Measurements from ENCODE around the gene ATP5PD.
A peak's percentile ranks its signal among the peaks of the same experiment; 100 is the strongest.

The ATP5PD gene

DNA sequence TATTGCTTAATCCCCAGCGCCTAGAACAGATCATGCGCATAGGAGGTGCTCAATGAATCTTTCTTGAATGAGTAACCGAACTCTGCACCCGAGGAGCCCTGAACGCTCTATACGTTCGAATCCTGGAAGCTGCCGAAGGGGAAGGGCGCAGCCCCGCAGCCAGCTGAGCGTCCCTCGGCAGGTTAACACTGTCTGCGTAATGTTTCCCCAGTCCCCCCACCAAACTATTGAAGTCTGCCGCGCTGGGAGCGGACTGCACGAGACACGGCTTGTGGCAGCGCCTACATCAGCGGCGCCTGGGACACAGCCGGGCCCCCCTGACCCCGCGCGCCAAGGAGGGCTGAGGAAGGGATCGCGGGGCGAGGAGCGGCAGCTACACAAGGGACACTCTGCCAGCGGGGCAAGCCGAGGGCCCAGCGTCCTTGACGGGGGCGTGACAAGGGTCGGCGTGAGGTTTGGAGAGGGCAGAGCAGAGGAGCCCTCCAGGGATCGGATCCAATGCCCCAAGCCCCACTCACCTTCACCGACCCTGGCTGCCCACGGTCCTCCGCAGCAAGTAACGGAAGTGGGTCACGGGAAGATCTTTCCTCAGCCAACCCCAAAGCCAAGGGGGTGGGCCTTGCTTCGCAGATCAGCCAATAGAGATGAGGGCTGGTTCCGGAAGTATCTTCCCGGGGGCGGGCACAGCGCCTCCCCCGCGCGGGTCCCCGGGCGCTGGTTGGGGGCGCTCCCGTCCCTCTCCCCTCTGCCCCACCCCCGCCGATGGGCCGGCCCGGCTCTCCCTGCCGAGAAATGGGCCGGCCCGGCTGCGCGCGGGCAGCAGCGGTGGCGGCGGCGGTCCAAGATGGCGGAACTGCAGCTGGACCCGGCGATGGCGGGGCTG lies at the start of gene ATP5PD, which contains the start of gene KCTD2:
TSS of gene ATP5PD (minus strand) at position 563 of the 883 bp plus-strand sequence. CDS start 4,319 bp downstream, outside the sequence.
TSS of gene KCTD2 (plus strand) at position 819 of the 883 bp plus-strand sequence. CDS start at position 845, 26 bp downstream.
- DNase-seq, result peak; percentile 96

DNA sequence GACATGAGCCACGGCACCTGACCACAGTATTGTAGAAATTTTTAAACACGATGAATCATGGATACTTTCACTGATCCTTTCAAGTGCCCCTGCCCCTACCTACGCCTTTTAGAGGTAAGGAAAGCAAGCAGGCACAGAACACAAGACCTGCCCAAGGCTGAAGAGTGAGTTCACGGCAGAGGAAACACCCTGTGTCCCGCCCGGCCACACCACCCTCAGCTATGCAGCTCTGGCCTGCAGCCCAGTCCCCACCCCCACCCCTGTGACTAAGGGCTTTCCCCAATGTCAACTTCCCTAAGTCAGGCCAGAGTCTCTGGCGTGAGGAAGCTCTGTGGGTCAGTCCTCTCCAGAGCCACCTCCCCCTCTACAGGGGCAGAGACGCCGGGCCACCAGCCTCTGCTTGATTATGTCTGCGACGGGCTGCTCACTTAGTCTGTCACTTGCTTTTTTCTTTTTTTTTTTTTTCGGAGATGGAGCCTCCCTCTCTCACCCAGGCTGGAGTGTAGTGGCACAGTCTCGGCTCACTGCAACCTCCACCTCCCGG lies 49.4 kb upstream of the ATP5PD start:
- DNase-seq, result peak; percentile 62

DNA sequence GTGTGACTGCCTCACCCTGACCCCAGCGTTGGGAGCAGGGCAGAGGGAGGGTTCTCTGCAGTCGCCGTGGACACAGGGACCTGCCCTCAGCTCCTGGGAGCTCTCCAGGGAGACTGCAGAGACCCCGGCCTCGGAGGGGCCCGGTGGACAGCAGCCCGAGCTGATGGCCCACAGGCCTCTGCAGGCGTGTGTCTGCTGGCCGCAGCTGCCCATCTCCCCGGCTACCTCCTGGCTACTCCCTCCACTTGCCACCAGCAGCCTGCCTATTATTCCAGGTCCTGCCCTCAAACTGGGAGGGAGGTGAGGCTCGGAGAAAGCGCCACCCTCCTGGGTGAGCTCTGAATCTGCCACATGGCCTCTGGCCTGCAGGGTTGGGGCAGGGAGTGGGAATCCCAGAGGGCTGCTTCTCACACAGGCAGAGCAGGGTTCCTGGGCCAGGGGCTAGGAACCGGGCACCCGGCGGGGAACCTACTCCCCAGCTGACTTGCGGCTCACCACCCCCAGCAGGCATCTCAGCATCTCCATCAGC lies 48.2 kb upstream of the ATP5PD start:
- DNase-seq, result no peak

DNA sequence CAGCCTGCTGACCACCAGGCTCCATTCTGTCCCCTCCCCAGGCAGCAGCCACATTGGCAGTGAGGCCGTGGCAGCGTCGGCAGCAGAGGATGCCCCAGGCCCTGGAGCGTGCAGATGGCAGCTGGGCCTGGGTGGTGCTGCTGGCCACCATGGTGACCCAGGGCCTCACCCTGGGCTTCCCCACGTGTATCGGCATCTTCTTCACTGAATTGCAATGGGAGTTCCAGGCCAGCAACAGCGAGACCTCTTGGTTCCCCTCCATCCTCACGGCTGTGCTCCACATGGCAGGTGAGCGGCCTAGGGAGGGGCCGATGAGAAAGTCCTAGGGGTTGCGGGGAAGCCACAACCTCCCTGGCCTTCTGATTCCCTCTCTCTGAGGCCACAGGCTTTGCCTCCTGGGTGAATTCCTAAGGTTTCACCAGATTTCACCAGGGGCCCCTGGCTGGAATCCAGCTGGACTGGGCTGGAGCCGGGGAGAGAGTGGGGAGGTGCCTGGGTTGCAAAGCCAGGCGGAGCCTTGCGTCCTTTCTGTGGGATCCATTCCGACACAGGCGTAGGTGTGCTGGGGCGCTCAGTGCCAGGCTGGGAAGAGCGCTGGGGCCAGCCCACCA lies 46.9 kb upstream of the ATP5PD start:
- peak; percentile 39 for DNase-seq

DNA sequence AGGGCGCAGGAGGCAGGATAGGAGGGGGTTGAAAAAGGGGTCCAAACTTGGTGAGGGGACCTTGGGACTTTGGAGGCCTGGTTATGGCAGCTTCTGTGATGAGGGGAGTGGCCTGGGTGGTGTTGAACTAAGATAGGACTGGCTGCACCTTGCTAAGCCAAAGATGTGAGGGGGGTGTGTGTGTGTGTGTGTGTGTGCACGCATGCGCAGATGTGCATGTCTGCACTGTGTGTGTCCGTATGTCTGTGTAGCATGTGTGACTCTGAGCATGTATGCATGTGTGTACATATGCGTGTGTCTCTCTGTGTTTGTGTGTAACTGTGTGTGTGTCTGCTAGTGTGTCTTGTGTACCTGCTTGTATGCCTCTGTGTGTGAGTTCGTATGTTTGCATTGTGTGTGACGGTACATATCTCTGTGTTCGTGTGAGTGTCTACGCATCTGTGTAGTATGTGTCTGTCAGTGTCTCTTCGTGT lies 45.1 kb upstream of the ATP5PD start:
- DNase-seq, result no peak

DNA sequence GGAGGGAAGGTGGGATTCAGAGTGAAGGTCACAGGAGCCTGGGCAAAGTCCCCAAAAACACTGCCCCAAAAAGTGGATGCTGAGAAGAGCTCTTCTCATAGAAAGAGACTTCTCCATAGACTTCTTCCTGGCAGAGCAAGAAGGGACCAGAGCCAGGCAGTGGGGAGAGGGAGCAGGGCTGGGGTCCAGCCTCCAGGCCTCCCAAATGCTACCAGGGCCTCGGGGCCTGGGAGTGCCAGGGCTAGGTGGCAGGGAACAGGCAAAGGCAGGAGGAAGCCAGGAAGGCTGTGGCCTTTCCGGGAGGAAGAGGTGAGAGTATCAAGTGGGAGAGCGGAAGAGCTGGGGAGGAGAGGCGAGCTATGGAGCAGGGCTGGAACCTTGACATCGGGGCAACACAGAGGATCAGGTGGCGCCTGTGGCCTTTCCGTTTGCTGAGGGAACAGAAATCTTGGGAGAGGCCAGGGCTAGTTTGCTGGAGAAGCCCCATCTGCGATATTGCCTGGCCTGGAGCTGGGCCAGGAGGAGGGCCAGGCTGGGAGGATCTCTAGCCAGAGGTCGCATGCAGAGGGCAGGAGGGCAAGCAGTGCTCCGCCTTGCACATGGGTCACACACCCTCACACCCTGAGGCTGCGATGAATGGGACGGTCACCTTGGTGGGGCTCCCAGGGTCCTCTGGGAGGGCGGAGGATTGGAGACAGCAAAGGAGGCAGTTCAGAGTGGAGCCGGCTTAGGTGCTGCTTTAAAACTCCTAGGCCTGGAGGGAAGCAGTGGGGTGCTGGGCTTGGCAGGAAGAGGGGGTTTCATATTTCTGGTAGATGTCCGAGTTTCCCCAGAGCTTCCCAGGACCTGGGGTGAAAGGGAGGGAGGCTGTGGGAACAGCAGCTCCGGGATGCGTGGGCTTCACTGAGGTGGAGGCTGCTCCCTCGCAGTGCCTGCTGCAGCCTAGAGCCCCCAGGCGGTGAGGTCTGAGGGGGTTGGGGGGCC lies 44.4 kb upstream of the ATP5PD start:
- no peak for DNase-seq

DNA sequence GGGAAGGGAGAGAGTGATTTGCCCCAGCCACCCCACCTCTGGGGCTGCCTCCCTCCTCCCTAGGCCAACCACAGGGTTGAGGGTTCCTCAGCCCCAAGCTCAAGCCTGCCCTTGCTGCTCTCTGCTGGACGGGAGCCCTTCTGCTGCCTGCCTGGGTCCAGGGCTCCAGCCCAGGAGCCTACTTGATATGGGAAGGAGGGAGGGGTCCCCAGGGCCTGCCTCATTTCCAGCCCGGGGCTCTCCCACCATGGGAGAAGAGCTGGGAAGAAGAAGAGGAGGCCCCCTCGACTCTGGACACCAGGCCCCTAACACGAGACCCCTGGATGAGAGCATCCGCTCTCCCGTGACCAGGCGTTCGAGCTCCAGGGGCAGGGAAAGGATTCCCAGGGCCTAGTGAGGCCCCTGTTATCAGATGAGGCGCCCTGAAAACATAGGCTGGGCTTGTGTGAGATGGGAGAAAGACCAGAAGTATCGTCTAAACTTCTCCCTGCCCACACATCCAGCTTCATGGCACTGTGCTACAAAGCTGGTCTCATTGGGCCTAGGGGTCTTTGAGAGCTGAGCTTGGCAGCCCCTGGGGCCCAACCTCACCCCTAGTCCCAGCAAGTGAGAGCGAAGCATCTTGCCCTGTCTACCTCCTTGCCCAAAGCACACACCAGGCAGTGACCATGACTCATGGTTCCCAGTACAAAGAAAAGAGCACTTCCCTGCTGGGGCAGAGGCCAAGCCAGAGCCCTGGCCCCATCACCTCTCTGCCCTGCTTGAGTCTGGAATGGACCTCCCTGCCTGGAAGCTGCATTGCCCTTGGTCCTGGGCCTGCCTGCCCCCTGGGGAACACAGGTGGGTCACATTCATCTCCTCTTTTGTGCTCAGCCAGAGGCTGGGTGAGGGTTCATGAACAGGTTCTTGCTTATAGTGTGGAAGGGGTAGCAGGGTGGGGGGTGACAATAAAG lies 42.0 kb upstream of the ATP5PD start:
- no peak for DNase-seq

DNA sequence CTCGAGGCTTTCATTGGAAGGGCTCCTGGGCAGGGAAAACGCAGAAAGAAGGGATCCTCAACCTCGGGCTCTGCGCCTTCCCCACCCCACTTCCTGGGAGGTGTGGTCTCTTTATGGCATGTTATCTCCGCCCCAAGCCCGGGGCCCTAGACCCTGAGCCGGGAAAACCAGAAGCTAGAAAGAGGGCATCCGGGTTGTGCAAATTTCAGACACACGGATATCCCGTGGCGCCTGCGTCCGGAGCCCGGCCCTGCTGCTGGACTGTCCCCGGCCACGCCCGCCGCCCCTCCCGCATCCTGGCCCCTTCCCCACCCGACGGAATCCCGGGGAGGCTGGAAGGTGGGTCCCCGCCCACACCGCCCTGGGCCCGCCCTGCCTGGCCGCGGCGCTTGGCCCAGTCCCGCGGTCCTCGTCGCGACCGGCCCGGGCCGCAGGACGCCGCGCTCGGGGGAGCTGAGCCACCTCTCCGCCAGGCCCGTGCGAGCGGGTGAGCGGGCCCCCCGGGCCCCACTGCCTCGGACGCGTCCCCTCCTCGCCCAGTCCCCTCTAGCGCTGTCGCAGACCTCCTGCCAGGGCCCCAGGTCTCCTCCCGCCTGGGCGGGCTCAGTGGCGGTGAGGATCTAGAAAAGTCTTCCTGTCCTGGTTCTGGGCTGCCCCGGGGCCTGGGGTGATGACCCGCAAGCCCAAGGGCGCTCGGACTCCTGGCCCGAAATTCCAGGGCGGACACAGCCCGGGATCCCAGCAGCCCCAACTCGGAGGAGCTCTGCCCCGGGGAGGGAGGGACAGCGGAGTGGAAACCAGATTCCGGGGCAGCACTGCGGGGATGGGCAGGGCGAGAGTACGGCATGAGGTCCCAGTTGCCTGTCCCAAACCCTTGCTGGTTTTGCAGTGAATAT lies 41.0 kb upstream of the ATP5PD start, which contains the start of gene SLC16A5:
TSS of gene SLC16A5 (plus strand) at position 397 of the 896 bp plus-strand sequence. CDS start 5,683 bp downstream, outside the sequence.
- peak; percentile 78 for DNase-seq

DNA sequence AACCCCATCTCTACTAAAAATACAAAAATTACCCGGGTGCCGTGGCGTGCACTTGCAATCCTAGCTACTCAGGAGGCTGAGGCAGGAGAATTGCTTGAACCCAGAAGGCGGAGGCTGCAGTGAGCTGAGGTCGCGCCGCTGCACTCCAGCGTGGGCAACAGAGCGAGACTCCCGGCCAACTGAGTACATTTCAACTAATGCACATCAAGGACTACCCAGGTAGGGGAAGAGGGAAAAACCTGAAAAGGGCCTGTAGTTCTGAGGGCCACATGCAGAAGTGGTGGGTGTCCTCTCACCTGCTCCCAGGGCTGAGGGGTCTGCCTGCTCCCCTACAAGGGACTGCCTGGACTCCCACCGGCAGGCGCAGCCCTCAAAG lies 40.4 kb upstream of the ATP5PD start:
- DNase-seq, result no peak

DNA sequence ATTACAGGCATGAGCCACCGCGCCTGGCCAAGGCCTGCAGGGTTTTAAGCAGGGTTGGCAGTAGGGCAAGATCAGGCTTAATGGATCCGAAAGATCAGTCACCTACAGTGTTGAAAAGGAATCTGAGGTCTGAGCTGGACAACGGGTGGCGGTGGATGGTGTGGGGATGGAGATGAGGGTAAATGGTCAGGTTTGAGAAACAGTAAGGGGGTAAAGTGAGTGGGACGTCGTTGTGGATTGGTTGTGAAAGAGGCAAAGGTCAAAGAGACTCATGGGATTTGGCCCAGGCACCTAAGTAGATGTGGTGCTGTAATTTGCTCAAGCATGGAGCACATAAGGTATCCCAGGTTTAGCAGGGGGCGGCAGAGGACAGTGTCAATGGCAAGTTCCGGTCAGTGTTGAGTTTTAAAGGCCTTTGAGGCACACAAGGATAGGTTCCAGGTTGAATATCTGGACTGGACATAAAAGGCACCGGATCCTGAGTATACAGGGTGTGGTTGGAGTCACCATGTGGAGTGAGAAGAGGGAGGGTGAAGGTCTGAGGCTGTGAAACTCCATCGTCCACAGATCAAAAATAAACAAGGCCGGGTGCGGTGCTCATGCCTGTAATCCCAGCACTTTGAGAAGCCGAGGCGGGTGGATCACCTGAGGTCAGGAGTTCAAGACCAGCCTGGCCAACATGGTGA lies 39.9 kb upstream of the ATP5PD start:
- no peak for DNase-seq

DNA sequence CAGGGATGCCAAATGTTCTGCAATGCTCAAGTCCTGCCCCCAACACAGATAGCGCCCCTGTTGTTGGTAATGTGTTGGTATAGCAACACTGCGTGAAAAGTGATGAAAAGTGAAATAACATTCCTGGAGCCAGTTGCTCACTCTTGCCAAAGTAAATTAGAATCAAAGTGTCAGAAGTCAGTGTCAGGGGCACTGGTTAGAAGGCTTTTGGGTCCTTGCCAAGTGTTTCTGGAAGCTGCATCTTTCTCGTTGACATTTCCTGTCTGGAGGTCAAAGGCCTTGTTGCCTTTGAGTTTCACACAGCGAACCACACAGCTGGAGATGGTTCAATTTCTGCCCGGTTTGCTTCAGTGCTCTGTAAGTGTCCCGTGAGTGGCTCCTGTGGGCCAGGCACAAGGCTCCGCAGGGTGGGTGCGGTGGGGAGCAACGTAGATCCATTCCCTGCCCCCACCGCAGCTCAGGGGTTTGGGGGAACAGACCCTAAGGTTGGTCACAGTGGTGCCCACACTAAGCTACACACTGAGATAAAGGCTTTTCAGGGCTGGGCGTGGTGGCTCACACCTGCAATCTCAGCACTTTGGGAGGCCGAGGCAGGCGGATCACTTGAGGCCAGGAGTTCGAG lies 37.4 kb upstream of the ATP5PD start:
- no peak for DNase-seq

DNA sequence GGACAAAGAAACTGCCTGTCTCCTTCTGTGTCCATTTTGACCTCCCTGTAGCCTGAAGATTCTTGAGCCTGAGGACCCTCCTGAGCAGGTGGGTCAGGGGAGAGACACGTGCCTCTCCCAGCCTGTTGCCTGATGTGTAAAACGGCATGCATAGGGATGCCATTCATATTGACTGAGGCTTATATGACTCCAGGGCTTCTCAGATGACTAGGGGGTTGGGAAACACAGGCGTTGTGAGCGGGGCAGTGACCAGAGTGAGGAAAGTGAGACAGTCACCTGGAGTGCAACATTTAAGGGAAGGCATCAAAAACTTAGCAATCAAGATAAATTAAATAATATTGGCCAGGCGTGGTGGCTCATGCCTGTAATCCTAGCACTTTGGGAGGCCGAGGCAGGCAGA lies 35.9 kb upstream of the ATP5PD start:
- no peak for DNase-seq

DNA sequence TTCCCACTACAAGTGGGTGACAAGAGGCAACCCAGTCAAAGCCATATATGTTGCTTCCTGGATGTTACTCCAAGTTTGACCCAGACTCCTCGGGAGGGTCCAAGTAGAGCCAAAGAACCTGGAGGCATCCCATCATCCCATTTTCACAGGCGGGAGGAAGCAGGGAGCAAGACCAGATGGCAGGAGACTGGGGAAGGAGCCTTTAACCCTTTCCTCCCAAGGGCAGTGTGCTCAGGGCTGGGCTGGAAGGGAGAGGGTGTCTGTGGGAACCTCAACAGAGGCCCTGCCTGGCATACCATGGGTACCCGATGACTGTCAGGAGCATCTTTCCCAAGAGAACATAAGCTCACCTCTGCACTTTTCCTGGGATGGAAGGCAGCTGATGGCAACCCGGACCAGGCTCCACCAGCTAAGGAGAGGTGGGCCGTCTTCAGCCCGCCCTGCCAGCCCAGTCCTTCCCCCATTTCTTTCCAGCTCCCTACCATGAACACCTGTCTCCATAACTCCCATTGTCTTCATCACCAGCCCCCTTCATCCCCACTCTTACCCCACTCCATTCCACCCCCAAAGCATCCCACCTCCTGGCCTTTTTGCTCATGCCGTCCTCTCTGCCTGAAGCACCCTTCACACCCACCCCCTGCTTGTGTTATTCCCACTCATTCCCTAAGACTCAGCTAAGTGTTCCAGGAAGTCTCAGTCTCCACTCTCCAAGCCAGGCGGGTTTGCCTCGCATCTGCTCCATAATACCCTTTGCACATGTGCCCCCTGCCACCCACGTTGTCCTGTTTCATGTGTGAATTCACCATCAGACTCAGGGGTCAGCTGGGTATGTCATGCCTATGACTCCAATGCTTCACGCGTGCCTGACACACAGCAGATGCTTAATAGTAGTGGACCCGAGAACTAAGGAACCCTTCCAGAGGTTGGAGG lies 35.1 kb upstream of the ATP5PD start:
- DNase-seq, result no peak

DNA sequence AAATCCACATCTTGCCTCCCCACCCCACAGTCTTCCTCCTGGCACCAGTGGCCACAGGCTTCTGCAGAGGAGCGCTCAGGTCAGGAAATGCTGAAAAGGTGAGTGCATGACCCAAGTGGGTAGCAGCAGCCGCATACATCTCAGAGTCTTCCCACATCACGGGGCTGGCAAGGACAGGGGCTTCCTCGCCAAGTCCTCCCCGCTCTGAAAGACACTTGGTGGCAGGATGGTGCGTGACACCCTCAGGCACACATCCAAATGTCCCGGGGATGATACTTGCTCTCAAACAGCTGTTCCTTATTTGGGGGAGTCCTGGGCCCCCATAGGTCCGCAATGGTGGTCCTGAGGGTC lies 32.2 kb upstream of the ATP5PD start:
- no peak for DNase-seq

DNA sequence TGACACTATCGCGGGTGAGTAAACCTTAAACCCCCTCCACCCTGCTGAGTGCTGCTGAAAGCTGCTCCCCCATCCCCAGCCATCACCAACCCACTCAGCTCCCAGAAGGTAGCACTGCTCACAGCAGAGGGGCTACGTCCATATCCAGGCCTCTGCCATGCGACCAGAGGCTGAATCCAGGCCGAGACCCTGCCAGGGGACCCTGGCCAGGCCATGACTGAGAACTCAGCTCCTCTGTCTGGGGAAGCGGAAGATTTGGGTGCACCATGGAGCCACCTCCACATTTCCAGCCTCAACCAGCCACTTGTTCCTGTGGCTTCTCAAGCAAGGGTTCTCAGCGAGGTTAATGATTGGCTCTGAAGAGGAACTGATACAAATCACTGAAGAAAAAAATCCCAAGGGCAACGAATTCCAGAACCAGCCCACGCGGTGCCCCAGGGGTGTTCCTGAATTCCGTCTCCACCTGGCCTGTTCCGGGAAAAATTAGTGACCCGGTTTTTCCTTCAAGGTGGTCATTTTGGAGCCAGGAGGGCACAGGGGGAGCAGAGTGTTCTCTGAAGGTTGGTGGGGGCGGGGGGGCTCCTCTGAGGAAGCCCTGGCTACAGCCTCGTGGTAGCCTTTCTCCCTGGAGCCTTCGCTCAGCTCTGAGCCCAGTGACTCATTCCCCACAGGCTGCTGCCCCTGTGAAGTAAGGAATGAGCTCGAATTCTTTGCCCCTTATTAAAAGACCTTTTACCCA lies 31.7 kb upstream of the ATP5PD start:
- peak; percentile 83 for DNase-seq

DNA sequence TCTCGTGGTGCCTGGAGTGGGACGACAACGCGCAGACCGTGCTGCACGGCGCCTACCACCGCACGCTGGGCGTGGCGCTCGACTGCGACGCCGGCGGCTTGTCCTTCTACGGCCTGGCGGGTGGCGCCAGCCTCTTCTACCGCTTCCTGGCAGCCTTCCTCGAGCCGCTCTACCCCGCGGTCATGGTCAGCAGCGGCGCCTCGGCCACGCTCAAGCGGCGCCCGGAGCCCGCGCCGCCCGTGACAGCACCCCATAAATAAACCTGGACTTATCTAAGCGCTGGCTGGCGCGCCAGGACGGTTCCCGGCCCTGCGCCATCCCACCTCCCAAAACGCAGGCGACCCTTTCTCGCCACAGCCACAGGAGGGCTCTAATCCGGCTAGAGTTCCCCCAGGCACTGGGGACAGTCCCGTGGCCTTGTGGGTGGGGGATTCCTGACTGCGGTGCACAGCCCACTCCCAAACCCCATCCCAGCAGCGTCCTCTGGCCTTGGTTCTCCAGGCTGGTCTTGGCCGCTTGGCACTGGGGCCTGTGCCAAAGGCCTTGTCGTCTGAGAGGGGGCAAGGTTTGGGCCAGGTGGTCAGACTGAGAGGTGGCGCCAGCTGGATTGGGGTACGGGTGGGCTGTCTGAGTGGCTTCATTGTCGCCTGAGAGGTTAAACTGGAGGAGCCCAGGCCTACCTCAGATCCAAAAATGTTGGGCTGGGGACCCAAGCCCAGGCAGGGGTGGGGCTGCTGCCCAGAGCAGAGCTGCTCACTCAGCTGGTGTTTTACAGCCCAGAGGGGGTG lies 30.9 kb upstream of the ATP5PD start:
- no peak for DNase-seq

Data from fibroblast of upper back skin (primary cell).